HepG2 (cell line): Measurements from ENCODE around the gene CAPS2. TPM values are rescaled to one million over a fixed set of nuclear protein-coding genes. Genes with fewer than 3 reads are reported as not detected.
"Not testable (repeated sequence)": the region's sequence is repeated elsewhere in the genome, so short reads cannot be mapped to it uniquely, and the experiment has no call there.

Experiments
- ATAC-seq: fragments of 200-7000 bp; cut with Tn5 transposase; 3 replicates; pipeline ENCODE4 v1.9.1; 2020; ENCODE audit warnings: mild to moderate bottlenecking, moderate library complexity
- BruUV-seq: library from RNA; stranded (reverse); fragments of 400-500 nt; replicated peaks from 2 replicates; lab custom pipeline; 2021; lab: Mats Ljungman, UMichigan
- CTCF ChIA-PET: fragments of 300-600 bp; formaldehyde crosslinking; extraction: SDS; loops from one replicate; lab custom pipeline; 2021; ENCODE audit warnings: low total read pairs, inconsistent platforms, low intra/inter-chr PET ratio; lab: Yijun Ruan, JAX
- POLR2A ChIA-PET: fragments of 350-600 bp; sonication (Branson Sonifier 250); formaldehyde crosslinking; loops from one replicate; lab custom pipeline; 2020; ENCODE audit warnings: antibody characterized with exemption, inconsistent platforms; lab: Yijun Ruan, JAX
- DNase-seq: peaks from one replicate; pipeline ENCODE4 v3.0.0-alpha.2; 2015; ENCODE audit warnings: low spot score
- FAIRE-seq: peaks from 3 replicates; lab custom pipeline; 2011; peaks lifted over from hg19 to GRCh38; lab: Jason Lieb, UNC
- H2AFZ ChIP-seq: one replicate; pipeline ENCODE4 v1.6.1; 2011; ENCODE audit warnings: low read length, inconsistent platforms
- H3K27ac ChIP-seq: fragments of 300-600 bp; 3 replicates; pipeline ENCODE4 v1.8.0; 2011; ENCODE audit warnings: mixed run types, mild to moderate bottlenecking, mixed read lengths, low read length, inconsistent platforms; ENCODE audit not compliant: insufficient read depth; ENCODE audit errors: extremely low read length
- H3K27me3 ChIP-seq, 2 experiments: fragments of 200-600 bp in 1 of 2; 2 replicates in 1 of 2; 3 replicates in 1 of 2; pipeline versions ENCODE4 v1.6.0 to v1.8.0; 2011; ENCODE audit warnings: low read length in 2 of 2, mild to moderate bottlenecking in 2 of 2, moderate library complexity in 2 of 2, inconsistent platforms in 1 of 2; ENCODE audit not compliant: insufficient read depth in 2 of 2, control insufficient read depth in 1 of 2
- H3K36me3 ChIP-seq, 2 experiments: fragments of 200-600 bp in 1 of 2; replicated peaks in 1 of 2; 2 replicates in 1 of 2; 3 replicates in 1 of 2; pipeline versions ENCODE4 v1.5.1 to v1.8.0; 2011; ENCODE audit warnings: low read length in 2 of 2, inconsistent platforms in 1 of 2; ENCODE audit not compliant: insufficient read depth in 2 of 2, control insufficient read depth in 1 of 2
- H3K4me1 ChIP-seq: 2 replicates; pipeline ENCODE4 v1.5.1; 2012; ENCODE audit warnings: low read length, inconsistent platforms; ENCODE audit not compliant: insufficient read depth
- H3K4me2 ChIP-seq: 2 replicates; pipeline ENCODE4 v1.6.0; 2011; ENCODE audit warnings: low read depth, low read length, inconsistent platforms
- H3K4me3 ChIP-seq, 3 experiments: fragments of 200-600 bp in 1 of 3; sonication (generic), shearing (Covaris generic) in 1 of 3; replicated peaks in 1 of 3; 2 replicates each; pipeline ENCODE4 v1.5.1; 2011 to 2016; ENCODE audit warnings: low read length in 3 of 3, inconsistent platforms in 2 of 3, low read depth in 2 of 3, mild to moderate bottlenecking in 2 of 3, control low read depth in 1 of 3, mixed read lengths in 1 of 3; ENCODE audit not compliant: insufficient read depth in 1 of 3
- H3K79me2 ChIP-seq: one replicate; pipeline ENCODE4 v1.6.1; 2011; ENCODE audit warnings: low read length, inconsistent platforms; ENCODE audit not compliant: insufficient read depth
- H3K9ac ChIP-seq: 2 replicates; pipeline ENCODE4 v1.6.0; 2011; ENCODE audit warnings: mild to moderate bottlenecking, low read depth, low read length, inconsistent platforms; ENCODE audit not compliant: insufficient read depth
- H3K9me3 ChIP-seq: 2 replicates; pipeline ENCODE4 v1.5.1; 2012; ENCODE audit warnings: mild to moderate bottlenecking, low read length
- H4K20me1 ChIP-seq: 2 replicates; pipeline ENCODE4 v1.6.0; 2011; ENCODE audit warnings: inconsistent platforms, mild to moderate bottlenecking, low read length, moderate library complexity; ENCODE audit not compliant: insufficient read depth
- CBX5 ChIP-seq: sonication (generic); formaldehyde crosslinking; IDR thresholded peaks from 2 replicates; pipeline ENCODE4 v1.4.0; 2020; ENCODE audit warnings: missing genetic modification reagents, borderline replicate concordance
- DPF2 ChIP-seq: sonication (generic); formaldehyde crosslinking; IDR thresholded peaks from 2 replicates; pipeline ENCODE4 v1.4.0; 2020; ENCODE audit warnings: mild to moderate bottlenecking, low read depth, missing genetic modification reagents, borderline replicate concordance
- MEIS1 ChIP-seq: sonication (generic); formaldehyde crosslinking; IDR thresholded peaks from 2 replicates; pipeline ENCODE4 v1.9.0; 2021; ENCODE audit warnings: mild to moderate bottlenecking, missing genetic modification reagents, moderate library complexity, borderline replicate concordance
- MIER2 ChIP-seq: IDR thresholded peaks from 2 replicates; pipeline ENCODE4 v1.6.1; 2016; ENCODE audit warnings: missing biosample characterization, missing genetic modification reagents
- MTA1 ChIP-seq: sonication (generic); formaldehyde crosslinking; IDR thresholded peaks from 2 replicates; pipeline ENCODE4 v1.4.0; 2020; ENCODE audit warnings: missing genetic modification reagents, mild to moderate bottlenecking, borderline replicate concordance
- RCOR2 ChIP-seq: IDR thresholded peaks from 2 replicates; pipeline ENCODE4 v1.6.1; 2016; ENCODE audit warnings: missing biosample characterization, missing genetic modification reagents
- ZBTB1 ChIP-seq: sonication (generic); formaldehyde crosslinking; IDR thresholded peaks from 2 replicates; pipeline ENCODE4 v1.4.0; 2020; ENCODE audit warnings: missing genetic modification reagents, borderline replicate concordance
- ZFP36L1 ChIP-seq: sonication (generic); formaldehyde crosslinking; IDR thresholded peaks from 2 replicates; pipeline ENCODE4 v1.8.0; 2022; ENCODE audit warnings: mild to moderate bottlenecking, missing genetic modification reagents, moderate library complexity
- ZNF609 ChIP-seq: sonication (generic); formaldehyde crosslinking; IDR thresholded peaks from 2 replicates; pipeline ENCODE4 v1.4.0; 2020; ENCODE audit warnings: mild to moderate bottlenecking, missing genetic modification reagents, borderline replicate concordance
- WGBS: methylation state at CpG from one replicate; pipeline ENCODE4 v1.1.6; 2017; ENCODE audit warnings: low lambda C conversion rate; 5-methylcytosine and 5-hydroxymethylcytosine counted together
- in situ Hi-C: cut with HindIII; loops from 2 replicates; pipeline ENCODE4 v1.10.0; 2017; ENCODE audit warnings: low pct_unique_long_range_greater_than_20kb; ENCODE audit not compliant: extremely low pct_ligation_motif_present
- intact Hi-C: fragments of 100-400 bp; cut with micrococcal nuclease; formaldehyde crosslinking; loops from one replicate; pipeline ENCODE4 v1.10.0; 2022; ENCODE audit not compliant: unreplicated experiment
- polyA plus RNA-seq, 8 experiments: library from polyadenylated mRNA; depleted of rRNA in 3 of 8; stranded (reverse) in 7 of 8; unstranded in 1 of 8; fragments of >200 nt; fragmentation: Illumina TruSeq in 4 of 8; extraction: Trizol in 4 of 8; gene quantifications; 2 replicates each; pipeline versions ENCODE4 v1.2.1 to v1.2.3, GENCODE V29; 2011 to 2016; ENCODE audit warnings: low read depth in 4 of 8, missing spikeins in 1 of 8, mixed read lengths in 1 of 8; ENCODE audit not compliant: insufficient read depth in 1 of 8
- total RNA-seq, 5 experiments: library from RNA; depleted of rRNA; stranded (reverse); fragments of >200 nt; fragmentation: Illumina TruSeq; extraction: Trizol; gene quantifications; 2 replicates each; pipeline ENCODE4 v1.2.3, GENCODE V29; 2016; ENCODE audit warnings: low read depth in 1 of 5

CAPS2 gene
- total and polyA plus RNA-seq, 2 of the 13 experiments (the other 11 are each of a cell fraction or from before 2014, with no cell fraction given), result 0.11 TPM; not detected in 1

DNA sequence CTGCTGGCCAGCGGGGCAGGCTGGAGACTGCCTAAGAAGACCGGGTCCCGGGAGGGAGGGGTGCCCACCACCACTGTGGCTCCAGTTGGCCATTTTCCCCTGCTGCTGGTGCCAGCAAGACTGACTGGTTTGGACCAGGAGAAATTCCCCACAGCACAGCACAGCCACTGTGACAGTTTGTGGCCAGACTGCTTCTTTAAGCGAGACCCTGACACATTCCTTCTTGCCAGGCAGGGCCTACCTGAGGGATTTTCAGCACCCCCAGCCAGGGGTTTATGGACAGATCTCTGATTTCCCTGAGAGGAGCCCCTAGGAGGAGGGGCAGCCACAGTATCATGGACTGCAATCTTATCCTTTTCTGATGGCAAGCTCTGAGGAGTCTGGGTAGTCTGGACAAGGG is 19.8 kb upstream of the CAPS2 start (continued):
- TF ChIP-seq ZBTB1 (no peak), CBX5 (CRISPR knock-in tag) (no peak)

- H2AFZ ChIP-seq, BruUV-seq, ATAC-seq, H3K27me3 ChIP-seq, intact Hi-C loops, H3K4me2 ChIP-seq, DNase-seq, H3K4me3 ChIP-seq, H3K9ac ChIP-seq, H3K4me1 ChIP-seq, H4K20me1 ChIP-seq, FAIRE-seq, POLR2A ChIA-PET, CTCF ChIA-PET, H3K27ac ChIP-seq, H3K9me3 ChIP-seq, in situ Hi-C loops, H3K79me2 ChIP-seq, H3K36me3 ChIP-seq: not testable (repeated sequence)
- WGBS, result 8% methylated on average over 6 of the region's 6 CpGs
These were observed 16.1 kb upstream of the CAPS2 start for GRCh38 chr12:75346215-75346614.

DNA sequence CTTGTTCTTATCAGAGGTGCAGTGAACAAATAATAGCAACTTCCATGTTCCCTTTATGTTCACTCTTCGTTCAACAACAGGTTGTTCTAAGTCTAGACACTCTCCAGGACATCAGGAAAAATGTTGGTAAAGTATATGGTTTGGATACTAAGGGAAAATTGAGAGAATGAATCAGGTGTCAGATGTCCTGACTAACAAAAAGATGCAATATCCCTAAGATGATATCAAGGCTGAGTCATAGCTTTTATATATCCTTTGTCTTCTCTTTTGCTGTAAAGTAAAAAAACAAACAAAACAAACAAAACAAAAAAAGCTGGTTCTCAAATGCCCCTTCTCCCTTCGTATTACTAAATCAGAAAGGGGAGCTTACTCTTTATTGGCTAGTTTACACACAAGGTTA is 15.4 kb upstream of the CAPS2 start:
- POLR2A ChIA-PET, result no interaction called here

More for the DNA sequence above, 15.4 kb upstream of the CAPS2 start:
- 2% methylated on average over 2 of the region's 2 CpGs for WGBS
- CTCF ChIA-PET, result no interaction called here
- H3K27ac ChIP-seq, result no peak overlapping the region
- ATAC-seq, result no peak
- DNase-seq, result no peak
- FAIRE-seq, result no peak
- BruUV-seq, result no TSS peak
- intact Hi-C loops, result no loop called here
- no peaks in the 10 kb centered on the region for H3K79me2 ChIP-seq
- no peak overlapping the region for H3K4me3 ChIP-seq
- H3K4me1 ChIP-seq, result no peaks in the 10 kb centered on the region
- no peak overlapping the region for H3K9ac ChIP-seq
- H3K4me2 ChIP-seq, result no peak overlapping the region
- H3K36me3 ChIP-seq, result no peaks in the 10 kb centered on the region
- H4K20me1 ChIP-seq, result no peaks in the 10 kb centered on the region
- TF ChIP-seq MIER2 (CRISPR knock-in tag), result no peak
- no peak for TF ChIP-seq MEIS1 (CRISPR knock-in tag)
- TF ChIP-seq DPF2 (CRISPR knock-in tag), result no peak
- no peak for TF ChIP-seq MTA1 (CRISPR knock-in tag)
- TF ChIP-seq ZFP36L1 (CRISPR knock-in tag), result no peak
- TF ChIP-seq ZNF609 (CRISPR knock-in tag), result no peak
- TF ChIP-seq RCOR2 (CRISPR knock-in tag), result no peak
- H3K27me3 ChIP-seq, result no peaks in the 10 kb centered on the region
- no peaks in the 10 kb centered on the region for H3K9me3 ChIP-seq
- H2AFZ ChIP-seq, result no peak overlapping the region
- in situ Hi-C loops, result no loop called here
